Measurements from ENCODE around the gene PFDN2.

GRCh38 chr1:161068306-161069234, 49.3 kb downstream of the PFDN2 start:
- TF ChIP-seq CTCF (IDR thresholded peaks at IDR 0.05 in 8 of 11, conservative IDR thresholded peaks at IDR 0.05 in 3 of 11) (peak in 2 of 11 experiments; percentile 10 to 19), POLR2A (IDR thresholded peaks at IDR 0.05) (no peak), POLR2AphosphoS5 (IDR thresholded peaks at IDR 0.05) (peak in 2 of 3 donors; percentile 80 to 90)
